Testis (tissue), 3 donors: ENCODE results near the gene GJA1. TPM values are rescaled to one million over a fixed set of nuclear protein-coding genes. Genes with fewer than 3 reads are reported as not detected.
"Not testable (repeated sequence)": the region's sequence is repeated elsewhere in the genome, so short reads cannot be mapped to it uniquely, and the experiment has no call there.

ENCODE experiments used
- DNase-seq: peaks from one replicate; pipeline ENCODE4 v3.0.0-alpha.2; 2019
- H3K27ac ChIP-seq, 2 donors: fragments of 200-600 bp; sonication (generic); one replicate each; pipeline ENCODE4 v1.5.1; 2019
- H3K27me3 ChIP-seq: fragments of 200-600 bp; sonication (generic); one replicate; pipeline ENCODE4 v1.5.1; 2019
- H3K36me3 ChIP-seq: fragments of 200-600 bp; sonication (generic); one replicate; pipeline ENCODE4 v1.5.1; 2017; ENCODE audit warnings: low read depth; ENCODE audit errors: missing control alignments
- H3K4me1 ChIP-seq: fragments of 200-600 bp; sonication (generic); one replicate; pipeline ENCODE4 v1.5.1; 2019
- H3K4me3 ChIP-seq, 2 donors: fragments of 200-600 bp; sonication (generic); one replicate each; pipeline ENCODE4 v1.5.1; 2017 to 2019
- H3K9me3 ChIP-seq: fragments of 200-600 bp; sonication (generic); one replicate; pipeline ENCODE4 v1.5.1; 2017
- POLR2A ChIP-seq: fragments of 450-650 bp; IDR thresholded peaks from one replicate; pipeline ENCODE4 v1.6.1; 2017; ENCODE audit warnings: antibody characterized with exemption, mild to moderate bottlenecking, moderate library complexity
- WGBS, 2 donors: methylation state at CpG; one replicate each; pipeline ENCODE4 v1.1.5; 2018; 5-methylcytosine and 5-hydroxymethylcytosine counted together
- intact Hi-C: fragments of 100-400 bp; cut with DNase I; formaldehyde crosslinking; loops from one replicate; pipeline ENCODE4 v1.15.1; 2023; ENCODE audit warnings: low total_unique reads
- polyA plus RNA-seq: library from polyadenylated mRNA; stranded (reverse); fragments of 350-450 nt; fragmentation: Illumina TruSeq; extraction: RNeasy Lipid Tissue Mini Kit (QIAGEN cat#74804); gene quantifications from one replicate; pipeline ENCODE4 v1.2.3, GENCODE V29; 2014; ENCODE audit warnings: low read depth, low replicate concordance; ENCODE audit not compliant: insufficient read depth
- total RNA-seq, 2 donors: library from RNA; depleted of rRNA; stranded (reverse); fragments of >200 nt; gene quantifications; one replicate each; pipeline ENCODE4 v1.2.3, GENCODE V29; 2016
- TF ChIP-seq, protein P1 (sequence below), 3 experiments: fragments of 450-650 bp in 2 of 3; fragments of 200-600 bp in 1 of 3; sonication (generic) in 1 of 3; IDR thresholded peaks; one replicate each; pipeline ENCODE4 v1.5.1; 2016 to 2019; ENCODE audit warnings: antibody characterized with exemption in 3 of 3, mild to moderate bottlenecking in 2 of 3, moderate library complexity in 1 of 3

The GJA1 gene
- total and polyA plus RNA-seq, 3 donors from 2014 or later, result 61.0 to 81.2 (median 64.0) TPM

GRCh38 chr6:121430514-121431460 is 4.7 kb upstream of the GJA1 start:
- TF ChIP-seq, protein P1, sequence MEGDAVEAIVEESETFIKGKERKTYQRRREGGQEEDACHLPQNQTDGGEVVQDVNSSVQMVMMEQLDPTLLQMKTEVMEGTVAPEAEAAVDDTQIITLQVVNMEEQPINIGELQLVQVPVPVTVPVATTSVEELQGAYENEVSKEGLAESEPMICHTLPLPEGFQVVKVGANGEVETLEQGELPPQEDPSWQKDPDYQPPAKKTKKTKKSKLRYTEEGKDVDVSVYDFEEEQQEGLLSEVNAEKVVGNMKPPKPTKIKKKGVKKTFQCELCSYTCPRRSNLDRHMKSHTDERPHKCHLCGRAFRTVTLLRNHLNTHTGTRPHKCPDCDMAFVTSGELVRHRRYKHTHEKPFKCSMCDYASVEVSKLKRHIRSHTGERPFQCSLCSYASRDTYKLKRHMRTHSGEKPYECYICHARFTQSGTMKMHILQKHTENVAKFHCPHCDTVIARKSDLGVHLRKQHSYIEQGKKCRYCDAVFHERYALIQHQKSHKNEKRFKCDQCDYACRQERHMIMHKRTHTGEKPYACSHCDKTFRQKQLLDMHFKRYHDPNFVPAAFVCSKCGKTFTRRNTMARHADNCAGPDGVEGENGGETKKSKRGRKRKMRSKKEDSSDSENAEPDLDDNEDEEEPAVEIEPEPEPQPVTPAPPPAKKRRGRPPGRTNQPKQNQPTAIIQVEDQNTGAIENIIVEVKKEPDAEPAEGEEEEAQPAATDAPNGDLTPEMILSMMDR (IDR thresholded peaks at IDR 0.05), result peak; percentile 42 to 51 (median 47)
- no peak for TF ChIP-seq POLR2A
- no peak for DNase-seq
- Histone ChIP-seq H3K36me3 (no peaks in the 10 kb centered on the region), H3K27me3 (no peaks in the 10 kb centered on the region), H3K4me1 (no peaks in the 10 kb centered on the region), H3K9me3 (no peaks in the 10 kb centered on the region), H3K4me3 (no peak overlapping the region), H3K27ac (no peak overlapping the region)
- 66 to 72% methylated on average over 10 of the region's 10 CpGs for WGBS, 2 donors
- intact Hi-C loops, result no loop called here

GRCh38 chr6:121431776-121432175 is 3.7 kb upstream of the GJA1 start:
- H3K4me3 ChIP-seq, H3K27me3 ChIP-seq, DNase-seq, H3K36me3 ChIP-seq, H3K27ac ChIP-seq, H3K9me3 ChIP-seq, H3K4me1 ChIP-seq, intact Hi-C loops: not testable (repeated sequence)
- 86 to 97% methylated on average over 6 of the region's 6 CpGs for WGBS, 2 donors

DNA sequence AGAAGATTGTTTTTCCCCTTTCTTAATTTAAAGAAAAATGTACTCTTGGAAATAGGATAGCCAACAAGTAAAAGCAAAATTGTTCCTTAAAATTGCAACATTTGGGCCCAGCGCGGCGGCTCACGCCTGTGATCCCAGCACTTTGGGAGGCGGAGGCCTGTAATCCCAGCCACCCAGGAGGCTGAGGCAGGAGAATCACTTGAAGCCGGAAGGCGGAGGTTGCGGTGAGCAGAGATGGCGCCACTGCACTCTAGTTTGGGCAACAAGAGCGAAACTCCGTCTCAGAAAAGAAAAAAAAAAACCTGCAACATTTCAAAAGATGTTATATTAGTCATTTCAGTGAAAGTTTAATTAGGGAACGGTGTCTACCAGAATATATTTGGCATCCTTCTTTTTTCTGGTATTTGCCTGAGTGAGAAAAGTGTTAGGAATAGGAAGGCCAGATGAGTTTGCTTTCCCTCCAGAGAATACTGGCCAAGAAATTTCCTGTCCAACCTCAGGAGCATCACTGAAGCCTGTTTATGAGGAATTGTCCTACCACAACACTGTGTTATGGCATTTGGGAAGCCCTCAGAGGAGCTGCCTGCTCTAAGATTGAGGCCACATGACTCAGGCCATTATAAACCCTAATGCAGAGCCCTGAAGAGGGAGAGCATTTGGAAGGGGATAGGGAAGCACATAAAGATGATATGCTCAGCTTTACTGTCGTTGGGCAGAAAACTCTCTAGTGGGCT is 1.2 kb upstream of the GJA1 start:
- no peaks in the 10 kb centered on the region for H3K27me3 ChIP-seq
- 48 to 75% methylated on average over 13 of the region's 13 CpGs for WGBS, 2 donors
- peak; percentile 61 for DNase-seq

GRCh38 chr6:121436274-121436857 is 920 bp downstream of the GJA1 start:
- WGBS, 2 donors, result 1 to 4% methylated on average over 16 of the region's 16 CpGs
- peak; percentile 42 for DNase-seq
- Histone ChIP-seq H3K36me3 (no peaks in the 10 kb centered on the region), H3K27ac (peak overlapping the region; percentile 81 to 83), H3K27me3 (no peaks in the 10 kb centered on the region), H3K4me1 (peaks cover 5% of the 10 kb centered on the region), H3K4me3 (peak overlapping the region; percentile 55 to 79), H3K9me3 (no peaks in the 10 kb centered on the region)
- no peak for TF ChIP-seq POLR2A
- TF ChIP-seq, protein P1 (IDR thresholded peaks at IDR 0.05), result no peak
- intact Hi-C loops, result no loop called here

More for the DNA sequence above, 1.2 kb upstream of the GJA1 start:
- no peak overlapping the region for H3K4me3 ChIP-seq
- peak overlapping the region in 1 of 2 donors; percentile 32 for H3K27ac ChIP-seq
- H3K9me3 ChIP-seq, result no peaks in the 10 kb centered on the region
- TF ChIP-seq POLR2A, result no peak
- TF ChIP-seq, protein P1 (IDR thresholded peaks at IDR 0.05), result no peak
- no peaks in the 10 kb centered on the region for H3K36me3 ChIP-seq
- intact Hi-C loops, result no loop called here
- H3K4me1 ChIP-seq, result peaks cover 2% of the 10 kb centered on the region
